Measurements from ENCODE around the gene DPM1. TPM values are rescaled to one million over a fixed set of nuclear protein-coding genes. Genes with fewer than 3 reads are reported as not detected.

Gene DPM1
- total and polyA plus RNA-seq, 5 experiments from 2014 or later, result 45.4 to 79.8 (median 65.0) TPM

DNA sequence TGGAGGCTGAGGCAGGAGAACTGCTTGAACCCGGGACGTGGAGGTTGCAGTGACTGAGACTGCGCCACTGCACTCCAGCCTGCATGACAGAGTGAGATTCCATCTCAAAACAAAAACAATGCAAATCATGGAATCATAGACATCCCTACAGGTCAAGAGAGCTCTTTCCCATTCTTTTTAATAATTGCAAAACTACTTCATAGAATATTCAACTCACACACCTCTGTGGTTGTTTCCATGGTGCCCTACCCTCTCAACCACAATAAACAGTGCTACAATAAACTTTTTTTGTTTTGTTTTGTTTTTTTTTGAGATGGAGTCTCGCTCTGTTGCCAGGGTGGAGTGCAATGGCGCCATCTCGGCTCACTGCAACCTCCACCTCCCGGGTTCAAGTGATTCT is 15.3 kb downstream of the DPM1 start:
- ATAC-seq, result peak in 1 of 2 donors; percentile 23

DNA sequence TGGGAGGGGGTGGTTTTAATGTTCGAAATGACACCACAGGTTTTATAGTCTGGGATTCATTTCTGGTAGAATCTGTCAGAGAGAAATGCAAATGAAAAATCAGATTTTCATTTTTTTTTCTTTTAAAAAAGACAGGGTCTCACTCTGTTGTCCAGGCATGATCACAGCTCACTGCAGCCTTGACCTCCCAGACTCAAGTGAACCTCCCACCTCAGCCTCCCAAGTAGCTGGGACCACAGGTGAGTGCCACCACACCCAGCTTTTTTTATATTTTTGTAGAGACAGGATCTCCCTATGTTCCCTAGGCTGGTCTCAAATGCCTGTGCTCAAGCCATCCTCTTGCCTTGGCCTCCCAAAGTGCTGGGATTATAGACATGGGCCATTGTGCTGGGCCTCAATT is 24.7 kb downstream of the DPM1 start:
- H3K36me3 Mint-ChIP-seq, result peaks cover 0 to 50% (median 5%) of the 10 kb centered on the region in 3 donors
- peaks cover 11 to 23% (median 19%) of the 10 kb centered on the region in 4 donors for H3K4me1 Mint-ChIP-seq
- H3K4me3 Mint-ChIP-seq, result no peak overlapping the region
- ATAC-seq (no peak), DNase-seq (no peak)
- POLR2A ChIA-PET, result interaction anchor here (5.3 to 10.8 kb wide), 2 partner anchors 25 to 141 kb away, joined by 107 to 272 read pairs; partner anchors contain the start of genes BCAS4, DPM1 and MOCS3
- peak overlapping the region in 7 of 10 donors; percentile 24 to 96 (median 37) for H3K27ac Mint-ChIP-seq
- no peaks in the 10 kb centered on the region for H3K27me3 Mint-ChIP-seq
- H3K9me3 Mint-ChIP-seq, result no peaks in the 10 kb centered on the region

More for the DNA sequence above, 15.3 kb downstream of the DPM1 start:
- POLR2A ChIA-PET, result interaction anchor here (2.1 kb wide), 1 partner anchor 11 kb away, joined by 7 read pairs; the partner anchor contains the start of gene ADNP
- no peak for DNase-seq
- no peaks in the 10 kb centered on the region for H3K9me3 Mint-ChIP-seq
- peaks cover 0 to 7% (median 3%) of the 10 kb centered on the region in 4 donors for H3K4me1 Mint-ChIP-seq
- H3K36me3 Mint-ChIP-seq, result peaks cover 0 to 89% (median 17%) of the 10 kb centered on the region in 3 donors
- no peak overlapping the region for H3K4me3 Mint-ChIP-seq
- H3K27me3 Mint-ChIP-seq, result no peaks in the 10 kb centered on the region
- H3K27ac Mint-ChIP-seq, result peak overlapping the region in 2 of 10 donors; percentile 58 to 75

GRCh38 chr20:50932691-50933280 is 25.5 kb downstream of the DPM1 start:
- Mint-ChIP-seq H3K27ac (peak overlapping the region in 9 of 10 donors; percentile 94 to 99 (median 99)), H3K9me3 (no peaks in the 10 kb centered on the region), H3K4me3 (peak overlapping the region in 8 of 10 donors; percentile 88 to 96 (median 91)), H3K36me3 (peaks cover 0 to 50% (median 8%) of the 10 kb centered on the region in 3 donors), H3K27me3 (no peaks in the 10 kb centered on the region), H3K4me1 (peaks cover 14 to 31% (median 26%) of the 10 kb centered on the region in 4 donors)
- no peak for ATAC-seq
- POLR2A ChIA-PET, result interaction anchor here (1.8 to 10.8 kb wide), 4 partner anchors 9 to 140 kb away, joined by 7 to 272 read pairs (median 88); partner anchors contain the start of genes BCAS4, DPM1 and MOCS3
- DNase-seq, result no peak

- no peaks in the 10 kb centered on the region for H3K9me3 Mint-ChIP-seq
Measured at GRCh38 chr20:50932016-50932485, 26.3 kb downstream of the DPM1 start.

GRCh38 chr20:50931306-50932015 is 26.9 kb downstream of the DPM1 start, which contains the start of gene ADNP:
Gene ADNP (minus strand): TSS chr20:50931437. CDS start chr20:50903996, 27,441 bp downstream.
- peak; percentile 69 to 70 for ATAC-seq
- POLR2A ChIA-PET, result interaction anchor here (0.6 to 10.8 kb wide), 34 partner anchors 9 to 1260 kb away, joined by 3 to 272 read pairs (median 4); partner anchors contain the start of genes BCAS4, DPM1, MOCS3 and PARD6B
- DNase-seq, result peak; percentile 82 to 98 (median 90)
- no peaks in the 10 kb centered on the region for H3K9me3 Mint-ChIP-seq
- peak within 1 kb of the TSS; percentile 88 to 98 (median 92) for H3K4me3 Mint-ChIP-seq
- H3K4me1 Mint-ChIP-seq, result peaks cover 14 to 43% (median 38%) of the 10 kb centered on the region in 4 donors
- H3K27me3 Mint-ChIP-seq, result no peaks in the 10 kb centered on the region
- H3K36me3 Mint-ChIP-seq, result peaks cover 0 to 54% (median 8%) of the 10 kb centered on the region in 3 donors
- peak within 1 kb of the TSS; percentile 96 to 99 (median 99) for H3K27ac Mint-ChIP-seq

More at GRCh38 chr20:50932016-50932485, 26.3 kb downstream of the DPM1 start:
- DNase-seq (no peak), ATAC-seq (no peak)
- H3K27ac Mint-ChIP-seq, result peak overlapping the region; percentile 94 to 99 (median 99)
- H3K27me3 Mint-ChIP-seq, result no peaks in the 10 kb centered on the region
- POLR2A ChIA-PET, result interaction anchor here (0.9 to 10.8 kb wide), 22 partner anchors 8 to 1260 kb away, joined by 3 to 272 read pairs (median 5); partner anchors contain the start of genes BCAS4, DPM1, MOCS3 and PARD6B
- H3K36me3 Mint-ChIP-seq, result peaks cover 0 to 56% (median 8%) of the 10 kb centered on the region in 3 donors
- peak overlapping the region; percentile 84 to 98 (median 91) for H3K4me3 Mint-ChIP-seq
- H3K4me1 Mint-ChIP-seq, result peaks cover 14 to 39% (median 33%) of the 10 kb centered on the region in 4 donors

DNA sequence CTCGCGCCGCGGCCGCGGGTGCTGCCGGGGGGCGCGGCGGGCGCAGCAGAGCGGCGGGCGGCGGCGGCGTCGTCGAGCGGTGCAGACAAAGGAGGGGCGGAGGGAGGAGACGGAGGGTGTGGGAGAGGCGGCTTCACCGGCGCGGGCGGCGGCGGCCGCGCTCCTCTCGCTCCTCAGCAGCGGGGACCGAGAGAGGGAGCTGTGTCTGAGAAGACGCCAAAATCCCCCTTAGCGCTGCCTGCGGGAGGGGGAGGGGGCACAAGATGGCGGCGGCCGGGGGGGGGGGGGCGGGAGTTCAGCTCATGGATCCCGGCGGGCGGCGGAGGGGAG is 27.4 kb downstream of the DPM1 start:
- Mint-ChIP-seq H3K27me3 (no peaks in the 10 kb centered on the region), H3K4me1 (peaks cover 14 to 47% (median 42%) of the 10 kb centered on the region in 4 donors), H3K36me3 (peaks cover 0 to 49% (median 8%) of the 10 kb centered on the region in 3 donors), H3K9me3 (no peaks in the 10 kb centered on the region), H3K27ac (peak overlapping the region; percentile 86 to 99 (median 99)), H3K4me3 (peak overlapping the region; percentile 77 to 98 (median 89))
- ATAC-seq (peak; percentile 59), DNase-seq (peak in 4 of 10 donors; percentile 72 to 78 (median 75))
- POLR2A ChIA-PET, result interaction anchor here (0.6 to 10.8 kb wide), 30 partner anchors 9 to 1261 kb away, joined by 3 to 272 read pairs (median 4); partner anchors contain the start of genes BCAS4, DPM1, MOCS3 and PARD6B

DNA sequence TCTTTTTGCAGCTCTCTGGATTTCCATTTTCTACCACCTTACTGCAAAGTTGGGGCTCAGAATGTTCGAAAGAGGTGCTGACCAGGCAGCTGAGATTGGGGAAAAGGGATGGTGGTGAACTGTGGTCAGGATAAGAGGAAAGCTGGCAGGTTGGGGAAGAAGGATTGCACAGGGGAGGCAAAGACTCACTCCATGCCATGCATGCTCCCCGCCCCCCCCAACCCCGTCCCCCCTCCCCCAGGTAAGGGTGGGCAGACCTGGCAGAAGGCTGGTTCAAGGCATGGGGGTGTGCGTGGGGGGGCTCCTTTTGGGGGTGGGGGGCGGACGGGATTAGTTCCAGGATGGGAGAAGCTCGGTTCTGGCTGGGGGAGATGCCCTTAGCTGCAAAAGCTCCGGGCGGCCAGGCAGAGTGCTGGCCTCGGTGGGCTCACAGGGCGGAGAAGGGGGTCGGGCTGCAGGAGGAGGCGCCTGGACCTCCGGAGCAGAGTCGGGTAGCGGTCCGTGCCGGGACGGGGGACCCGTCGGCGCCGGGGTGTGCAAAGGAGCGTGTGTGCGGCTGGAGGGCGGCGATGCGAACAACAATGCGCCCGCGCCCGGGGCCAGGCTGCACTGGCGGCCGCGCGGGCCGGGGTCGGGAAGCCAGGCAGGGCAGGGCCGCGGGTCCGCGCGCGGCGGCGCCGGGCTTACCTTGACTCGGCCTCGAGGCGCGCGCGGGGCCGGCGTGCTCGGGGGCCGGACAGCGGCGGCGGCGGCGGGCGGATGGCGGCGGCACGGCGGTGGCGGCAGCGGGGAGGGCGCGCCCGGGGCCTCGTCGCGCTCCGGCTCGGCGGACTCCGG is 28.0 kb downstream of the DPM1 start:
- peak; percentile 2 to 13 for ATAC-seq
- Mint-ChIP-seq H3K36me3 (peaks cover 0 to 49% (median 8%) of the 10 kb centered on the region in 3 donors), H3K27me3 (no peaks in the 10 kb centered on the region), H3K4me1 (peaks cover 18 to 53% (median 48%) of the 10 kb centered on the region in 4 donors), H3K4me3 (peak overlapping the region; percentile 87 to 98 (median 93)), H3K9me3 (no peaks in the 10 kb centered on the region), H3K27ac (peak overlapping the region; percentile 90 to 98 (median 96))
- peak in 4 of 10 donors; percentile 11 to 65 (median 31) for DNase-seq
- POLR2A ChIA-PET, result interaction anchor here (0.5 to 10.8 kb wide), 24 partner anchors 8 to 1261 kb away, joined by 3 to 272 read pairs (median 4); partner anchors contain the start of genes BCAS4, DPM1, MOCS3 and PARD6B

DNA sequence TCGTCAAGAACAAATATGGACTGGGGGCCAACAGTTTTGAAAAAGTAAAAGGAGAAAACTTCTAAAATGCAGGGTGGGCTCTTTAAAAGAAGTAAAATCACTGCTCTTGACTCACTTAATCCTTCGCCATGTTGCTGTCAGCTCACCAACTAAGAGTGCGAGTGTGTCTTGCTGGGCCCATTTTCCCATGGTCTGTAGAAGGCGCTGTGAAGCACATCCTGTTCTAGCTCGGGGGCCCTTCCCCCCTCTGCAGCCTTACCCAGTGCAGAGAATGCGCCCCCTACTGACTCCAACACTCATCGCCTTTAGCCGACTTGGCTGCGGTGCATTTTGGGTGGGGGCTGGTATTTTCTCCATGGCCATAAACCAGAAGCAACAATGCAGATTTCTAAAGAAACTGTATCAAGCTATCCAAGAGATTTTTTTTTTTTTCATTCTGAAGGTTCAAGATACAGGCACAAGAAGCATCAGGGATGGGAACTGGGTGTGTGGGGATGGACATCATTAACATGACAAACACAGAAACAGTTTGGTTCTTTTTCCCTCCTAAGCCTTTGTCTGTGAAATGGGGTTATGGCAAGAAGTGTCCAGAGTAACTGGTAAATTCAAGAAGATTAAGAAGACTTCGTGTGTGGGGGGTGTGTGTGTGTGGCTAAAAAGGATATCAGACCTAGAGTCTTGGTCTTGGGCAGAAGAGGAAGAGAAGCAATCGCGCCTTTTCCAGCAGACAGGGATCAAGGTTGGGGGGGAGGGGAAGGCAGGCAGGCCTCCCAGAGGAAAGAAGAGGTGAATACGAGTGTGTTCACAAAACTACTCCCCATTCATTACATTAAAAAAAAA is 28.8 kb downstream of the DPM1 start:
- H3K4me1 Mint-ChIP-seq, result peaks cover 23 to 60% (median 56%) of the 10 kb centered on the region in 4 donors
- peak; percentile 50 to 69 for ATAC-seq
- POLR2A ChIA-PET, result interaction anchor here (0.5 to 10.8 kb wide), 11 partner anchors 9 to 199 kb away, joined by 3 to 272 read pairs (median 5); partner anchors contain the start of genes BCAS4, DPM1 and MOCS3
- no peaks in the 10 kb centered on the region for H3K27me3 Mint-ChIP-seq
- H3K36me3 Mint-ChIP-seq, result peaks cover 0 to 45% (median 8%) of the 10 kb centered on the region in 3 donors
- peak; percentile 79 to 96 (median 91) for DNase-seq
- no peaks in the 10 kb centered on the region for H3K9me3 Mint-ChIP-seq
- peak overlapping the region; percentile 86 to 98 (median 93) for H3K4me3 Mint-ChIP-seq
- peak overlapping the region; percentile 89 to 98 (median 96) for H3K27ac Mint-ChIP-seq

- peak overlapping the region; percentile 25 to 98 (median 90) for H3K4me3 Mint-ChIP-seq
- H3K36me3 Mint-ChIP-seq, result peaks cover 0 to 46% (median 8%) of the 10 kb centered on the region in 3 donors
- POLR2A ChIA-PET, result interaction anchor here (1.4 to 10.8 kb wide), 5 partner anchors 25 to 136 kb away, joined by 5 to 272 read pairs (median 69); partner anchors contain the start of genes BCAS4, DPM1 and MOCS3
- no peaks in the 10 kb centered on the region for H3K27me3 Mint-ChIP-seq
- no peak for DNase-seq
- no peaks in the 10 kb centered on the region for H3K9me3 Mint-ChIP-seq
- peak overlapping the region in 9 of 10 donors; percentile 65 to 98 (median 96) for H3K27ac Mint-ChIP-seq
- no peak for ATAC-seq
- peaks cover 23 to 71% (median 66%) of the 10 kb centered on the region in 4 donors for H3K4me1 Mint-ChIP-seq
Measured at GRCh38 chr20:50928469-50928868, 29.9 kb downstream of the DPM1 start.

GRCh38 chr20:50926530-50926929 is 31.8 kb downstream of the DPM1 start:
- Mint-ChIP-seq H3K36me3 (peaks cover 0 to 55% (median 8%) of the 10 kb centered on the region in 3 donors), H3K9me3 (no peaks in the 10 kb centered on the region), H3K4me3 (peak overlapping the region in 4 of 10 donors; percentile 8 to 36 (median 23)), H3K27me3 (no peaks in the 10 kb centered on the region), H3K4me1 (peaks cover 23 to 82% (median 77%) of the 10 kb centered on the region in 4 donors), H3K27ac (peak overlapping the region in 2 of 10 donors; percentile 46 to 96)
- no peak for ATAC-seq
- POLR2A ChIA-PET, result interaction anchor here (0.5 to 10.8 kb wide), 5 partner anchors 11 to 1441 kb away, joined by 3 to 272 read pairs (median 4); partner anchors contain the start of gene BCAS4
- DNase-seq, result no peak
